Gastroesophageal sphincter (tissue), 3 donors: Measurements from ENCODE around the gene POLN.

ENCODE experiments used
- EP300 ChIP-seq: sonication (generic); formaldehyde crosslinking; IDR thresholded peaks from one replicate; pipeline ENCODE4 v1.6.1; 2017; ENCODE audit warnings: antibody characterized with exemption, mild to moderate bottlenecking
- POLR2A ChIP-seq, 2 donors: fragments of 450-650 bp; IDR thresholded peaks; one replicate each; pipeline ENCODE4 v1.6.1; 2017; ENCODE audit warnings: antibody characterized with exemption in 2 of 2, mild to moderate bottlenecking in 2 of 2, moderate library complexity in 1 of 2
- POLR2AphosphoS5 ChIP-seq: sonication (generic); formaldehyde crosslinking; IDR thresholded peaks from one replicate; pipeline ENCODE4 v1.6.1; 2017; ENCODE audit warnings: antibody characterized with exemption
- TF ChIP-seq, protein P1 (sequence below), 4 experiments: fragments of 200-600 bp in 2 of 4; fragments of 450-650 bp in 2 of 4; sonication (generic) in 1 of 4; IDR thresholded peaks; one replicate each; pipeline ENCODE4 v1.5.1; 2017 to 2019; ENCODE audit warnings: antibody characterized with exemption in 4 of 4, mild to moderate bottlenecking in 2 of 4, moderate library complexity in 2 of 4

DNA sequence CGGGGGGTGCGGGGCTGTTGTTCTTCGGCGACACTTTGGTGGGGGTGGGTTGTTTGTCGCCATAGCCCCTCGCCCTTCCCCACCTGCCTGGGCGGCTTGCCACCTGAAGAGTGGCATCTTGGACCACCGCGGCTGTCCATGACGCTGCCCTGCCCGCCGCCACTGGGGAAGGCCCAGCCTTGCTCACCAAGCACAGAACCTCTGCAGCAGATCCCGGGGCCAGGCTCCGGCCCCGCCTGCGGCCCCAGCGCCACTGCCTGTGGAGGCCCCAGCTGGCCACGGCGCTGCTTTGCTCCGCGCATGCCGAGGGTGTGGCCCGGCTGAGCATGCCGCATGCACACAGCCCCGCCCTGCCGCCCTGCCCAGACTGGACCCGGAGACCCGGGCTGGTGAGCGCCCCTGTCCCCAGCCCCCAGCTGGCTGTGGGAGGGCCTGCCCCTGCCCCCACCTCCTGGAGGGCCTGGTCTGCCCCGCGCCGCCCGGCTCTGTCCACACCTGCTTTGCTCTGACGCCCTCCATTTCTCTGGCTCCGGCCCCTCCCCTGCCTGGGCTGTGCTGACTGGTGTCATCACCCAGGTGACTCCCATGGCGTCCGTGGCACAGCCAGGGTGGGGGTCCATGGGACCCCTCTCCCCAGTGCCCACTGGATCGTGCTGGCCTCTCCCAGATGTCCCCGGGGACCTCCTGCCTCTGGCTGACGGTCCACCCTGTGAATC is 177.5 kb downstream of the POLN start:
- TF ChIP-seq POLR2AphosphoS5 (no peak), POLR2A (IDR thresholded peaks at IDR 0.05) (no peak), EP300 (no peak)
- TF ChIP-seq, protein P1, sequence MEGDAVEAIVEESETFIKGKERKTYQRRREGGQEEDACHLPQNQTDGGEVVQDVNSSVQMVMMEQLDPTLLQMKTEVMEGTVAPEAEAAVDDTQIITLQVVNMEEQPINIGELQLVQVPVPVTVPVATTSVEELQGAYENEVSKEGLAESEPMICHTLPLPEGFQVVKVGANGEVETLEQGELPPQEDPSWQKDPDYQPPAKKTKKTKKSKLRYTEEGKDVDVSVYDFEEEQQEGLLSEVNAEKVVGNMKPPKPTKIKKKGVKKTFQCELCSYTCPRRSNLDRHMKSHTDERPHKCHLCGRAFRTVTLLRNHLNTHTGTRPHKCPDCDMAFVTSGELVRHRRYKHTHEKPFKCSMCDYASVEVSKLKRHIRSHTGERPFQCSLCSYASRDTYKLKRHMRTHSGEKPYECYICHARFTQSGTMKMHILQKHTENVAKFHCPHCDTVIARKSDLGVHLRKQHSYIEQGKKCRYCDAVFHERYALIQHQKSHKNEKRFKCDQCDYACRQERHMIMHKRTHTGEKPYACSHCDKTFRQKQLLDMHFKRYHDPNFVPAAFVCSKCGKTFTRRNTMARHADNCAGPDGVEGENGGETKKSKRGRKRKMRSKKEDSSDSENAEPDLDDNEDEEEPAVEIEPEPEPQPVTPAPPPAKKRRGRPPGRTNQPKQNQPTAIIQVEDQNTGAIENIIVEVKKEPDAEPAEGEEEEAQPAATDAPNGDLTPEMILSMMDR (IDR thresholded peaks at IDR 0.05): no peak
